Stimulated activated CD4-positive, alpha-beta T cell treated with anti-CD3 and anti-CD28 coated beads, TNF-alpha, amount 100 ng/mL, for 1 hour (primary cell): ENCODE measurements around the gene ALOX12B.
"Not testable (repeated sequence)": the region's sequence is repeated elsewhere in the genome, so short reads cannot be mapped to it uniquely, and the experiment has no call there.

ENCODE experiments used
- DNase-seq, 3 donors: peaks; one replicate each; pipeline ENCODE4 v3.0.0-alpha.2; 2020; ENCODE audit warnings: low read depth in 3 of 3, low spot score in 1 of 3

ALOX12B gene

GRCh38 chr17:8067806-8068205 lies 19.7 kb downstream of the ALOX12B start:
- no peak for DNase-seq

GRCh38 chr17:8066841-8067775 lies 20.4 kb downstream of the ALOX12B start:
- no peak for DNase-seq

- DNase-seq: no peak
Observed at GRCh38 chr17:8064561-8065019, 22.9 kb downstream of the ALOX12B start.

GRCh38 chr17:8063761-8064534 lies 23.6 kb downstream of the ALOX12B start:
- no peak for DNase-seq

- DNase-seq: no peak
Observed at GRCh38 chr17:8062807-8063483, 24.6 kb downstream of the ALOX12B start.

- no peak for DNase-seq
Observed at GRCh38 chr17:8062435-8062806, 25.1 kb downstream of the ALOX12B start.

- DNase-seq: not testable (repeated sequence)
Observed at GRCh38 chr17:8061851-8062250, 25.7 kb downstream of the ALOX12B start.

GRCh38 chr17:8060274-8060673 lies 27.2 kb downstream of the ALOX12B start:
- DNase-seq: peak in 2 of 3 donors; percentile 19 to 27

- DNase-seq: no peak
Observed at GRCh38 chr17:8059131-8059530, 28.4 kb downstream of the ALOX12B start.

- peak in 1 of 3 donors; percentile 25 for DNase-seq
Observed at GRCh38 chr17:8057691-8058114, 29.8 kb downstream of the ALOX12B start.

- no peak for DNase-seq
Observed at GRCh38 chr17:8056976-8057625, 30.4 kb downstream of the ALOX12B start.

GRCh38 chr17:8056232-8056975 lies 31.1 kb downstream of the ALOX12B start:
- no peak for DNase-seq

GRCh38 chr17:8055851-8056231 lies 31.7 kb downstream of the ALOX12B start:
- no peak for DNase-seq

- DNase-seq: no peak
Observed at GRCh38 chr17:8053600-8053999, 33.9 kb downstream of the ALOX12B start.

GRCh38 chr17:8052256-8053252 lies 35.0 kb downstream of the ALOX12B start:
- no peak for DNase-seq

- DNase-seq: no peak
Observed at GRCh38 chr17:8051831-8052230, 35.7 kb downstream of the ALOX12B start.

- no peak for DNase-seq
Observed at GRCh38 chr17:8048736-8049135, 38.8 kb downstream of the ALOX12B start.

- DNase-seq: no peak
Observed at GRCh38 chr17:8048236-8048635, 39.3 kb downstream of the ALOX12B start.

GRCh38 chr17:8047769-8048110 lies 39.8 kb downstream of the ALOX12B start:
- no peak for DNase-seq
